Neural crest cell (in vitro differentiated cells): ENCODE measurements around the gene CCDC82. TPM values are rescaled to one million over a fixed set of nuclear protein-coding genes. Genes with fewer than 3 reads are reported as not detected.

ENCODE experiments used
- DNase-seq: peaks from one replicate; pipeline ENCODE4 v3.0.0; 2021; ENCODE audit warnings: low read depth, mixed read lengths, low spot score
- H3K27ac Mint-ChIP-seq: one replicate; pipeline ENCODE4 v1.8.0; 2021; ENCODE audit warnings: mild to moderate bottlenecking, mixed read lengths; ENCODE audit not compliant: unreplicated experiment
- H3K27me3 Mint-ChIP-seq: 2 replicates; pipeline ENCODE4 v1.8.0; 2021; ENCODE audit warnings: low read depth, mild to moderate bottlenecking, mixed read lengths
- H3K36me3 Mint-ChIP-seq: 2 replicates; pipeline ENCODE4 v1.8.0; 2021; ENCODE audit warnings: low read depth, mild to moderate bottlenecking, mixed read lengths
- H3K4me1 Mint-ChIP-seq: 2 replicates; pipeline ENCODE4 v1.8.0; 2021; ENCODE audit warnings: mixed read lengths
- H3K4me3 Mint-ChIP-seq: one replicate; pipeline ENCODE4 v1.8.0; 2021; ENCODE audit warnings: mild to moderate bottlenecking, mixed read lengths
- H3K9me3 Mint-ChIP-seq: 2 replicates; pipeline ENCODE4 v1.8.0; 2021; ENCODE audit warnings: mixed read lengths
- total RNA-seq: library from RNA; stranded (reverse); gene quantifications from 2 replicates; pipeline ENCODE4 v1.2.1, GENCODE V29; 2021
- TF ChIP-seq, protein P1 (sequence below): fragments of 200-600 bp; sonication (generic); conservative IDR thresholded peaks from 2 replicates; pipeline ENCODE4 v1.5.0; 2021; ENCODE audit warnings: antibody characterized with exemption, mild to moderate bottlenecking

CCDC82 gene
- total RNA-seq, 1 donor from 2014 or later: 29.5 TPM

DNA sequence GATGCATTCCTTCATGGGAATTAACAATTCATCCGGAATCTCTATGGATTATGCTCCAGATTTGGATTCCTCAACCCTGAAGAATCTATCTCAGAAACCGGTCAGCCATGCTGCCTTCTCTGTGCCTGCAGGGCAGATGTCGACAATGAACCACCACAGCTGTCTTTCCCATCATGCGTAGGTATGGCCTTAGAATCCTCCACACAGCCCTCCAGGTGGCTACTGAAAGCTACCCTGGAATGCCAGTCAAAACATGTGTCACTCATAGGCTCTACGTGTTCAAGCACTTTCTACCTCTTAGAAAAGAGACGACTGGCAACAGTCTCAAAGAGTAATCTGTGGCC, 66.1 kb downstream of the CCDC82 start:
- no peak overlapping the region for H3K4me3 Mint-ChIP-seq
- H3K27me3 Mint-ChIP-seq: no peaks in the 10 kb centered on the region
- TF ChIP-seq, protein P1, sequence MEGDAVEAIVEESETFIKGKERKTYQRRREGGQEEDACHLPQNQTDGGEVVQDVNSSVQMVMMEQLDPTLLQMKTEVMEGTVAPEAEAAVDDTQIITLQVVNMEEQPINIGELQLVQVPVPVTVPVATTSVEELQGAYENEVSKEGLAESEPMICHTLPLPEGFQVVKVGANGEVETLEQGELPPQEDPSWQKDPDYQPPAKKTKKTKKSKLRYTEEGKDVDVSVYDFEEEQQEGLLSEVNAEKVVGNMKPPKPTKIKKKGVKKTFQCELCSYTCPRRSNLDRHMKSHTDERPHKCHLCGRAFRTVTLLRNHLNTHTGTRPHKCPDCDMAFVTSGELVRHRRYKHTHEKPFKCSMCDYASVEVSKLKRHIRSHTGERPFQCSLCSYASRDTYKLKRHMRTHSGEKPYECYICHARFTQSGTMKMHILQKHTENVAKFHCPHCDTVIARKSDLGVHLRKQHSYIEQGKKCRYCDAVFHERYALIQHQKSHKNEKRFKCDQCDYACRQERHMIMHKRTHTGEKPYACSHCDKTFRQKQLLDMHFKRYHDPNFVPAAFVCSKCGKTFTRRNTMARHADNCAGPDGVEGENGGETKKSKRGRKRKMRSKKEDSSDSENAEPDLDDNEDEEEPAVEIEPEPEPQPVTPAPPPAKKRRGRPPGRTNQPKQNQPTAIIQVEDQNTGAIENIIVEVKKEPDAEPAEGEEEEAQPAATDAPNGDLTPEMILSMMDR: no peak
- H3K9me3 Mint-ChIP-seq: peaks cover 5% of the 10 kb centered on the region
- peaks cover 16% of the 10 kb centered on the region for H3K36me3 Mint-ChIP-seq
- peaks cover 52% of the 10 kb centered on the region for H3K4me1 Mint-ChIP-seq
- H3K27ac Mint-ChIP-seq: no peak overlapping the region
- no peak for DNase-seq

DNA sequence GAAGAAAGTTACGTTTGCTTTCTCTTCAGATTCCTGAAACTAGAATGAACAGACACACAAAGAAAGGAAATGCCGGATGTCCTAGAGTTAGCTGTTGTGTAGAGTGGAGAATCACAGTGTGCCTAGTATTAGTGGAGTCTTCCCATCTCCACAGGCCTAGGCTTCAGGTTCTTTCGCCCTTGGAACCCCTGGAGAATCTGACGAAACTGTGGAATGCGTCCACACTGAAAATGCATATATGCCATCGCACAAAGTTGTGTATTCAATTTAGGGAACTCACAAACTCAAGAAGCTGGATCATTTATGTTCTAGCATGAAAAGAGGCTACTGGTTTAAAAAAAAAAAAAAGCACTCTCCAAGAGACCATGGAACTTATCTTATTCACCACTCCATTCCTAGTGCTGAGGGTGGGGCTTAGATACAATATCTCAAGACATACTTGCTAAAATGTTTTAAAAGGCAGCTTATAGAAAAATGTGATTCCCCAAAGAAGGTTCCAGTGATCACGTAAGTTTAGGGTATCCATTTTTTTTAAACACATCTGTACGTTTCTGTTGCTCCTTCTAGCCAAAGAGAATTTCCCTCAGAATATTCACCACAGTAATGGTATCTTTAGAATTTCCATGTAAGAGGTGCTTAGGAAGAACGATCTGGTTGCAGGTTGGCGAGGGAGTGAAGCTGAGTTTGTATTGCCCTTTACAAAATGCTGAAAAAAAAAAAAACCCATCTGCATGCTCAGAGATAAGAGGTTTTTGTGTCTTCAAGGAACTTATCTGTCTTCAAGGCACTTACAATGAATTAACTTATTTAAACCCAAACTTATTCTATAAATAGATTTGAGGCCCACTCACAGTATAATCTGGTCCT, 66.7 kb downstream of the CCDC82 start:
- Mint-ChIP-seq H3K27ac (no peak overlapping the region), H3K4me3 (no peak overlapping the region), H3K27me3 (no peaks in the 10 kb centered on the region), H3K4me1 (peaks cover 47% of the 10 kb centered on the region), H3K36me3 (peaks cover 16% of the 10 kb centered on the region), H3K9me3 (peaks cover 5% of the 10 kb centered on the region)
- TF ChIP-seq, protein P1: no peak
- DNase-seq: no peak

DNA sequence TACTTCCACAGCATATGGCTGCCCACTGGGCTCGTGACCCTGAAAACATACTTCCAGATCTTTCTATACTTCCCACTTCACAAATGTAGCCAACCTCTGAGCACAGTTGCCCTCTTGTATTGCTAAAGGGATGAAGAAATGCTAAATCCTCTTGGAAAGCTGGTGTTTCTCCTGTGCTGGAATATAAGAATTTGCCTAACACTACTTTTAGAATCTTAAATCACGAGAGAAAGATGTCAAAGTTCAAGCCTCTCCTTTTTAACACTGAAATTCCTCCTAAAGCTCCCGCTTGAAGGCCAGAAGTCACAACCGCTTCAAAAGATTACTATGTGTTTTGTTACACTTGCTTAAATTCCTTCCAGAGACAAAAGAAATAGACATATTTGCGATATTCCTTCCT, 68.6 kb downstream of the CCDC82 start:
- no peaks in the 10 kb centered on the region for H3K27me3 Mint-ChIP-seq
- no peak overlapping the region for H3K4me3 Mint-ChIP-seq
- H3K9me3 Mint-ChIP-seq: peaks cover 5% of the 10 kb centered on the region
- no peak for DNase-seq
- peak overlapping the region; percentile 28 for H3K27ac Mint-ChIP-seq
- TF ChIP-seq, protein P1: no peak
- H3K4me1 Mint-ChIP-seq: peaks cover 40% of the 10 kb centered on the region
- H3K36me3 Mint-ChIP-seq: peaks cover 15% of the 10 kb centered on the region

DNA sequence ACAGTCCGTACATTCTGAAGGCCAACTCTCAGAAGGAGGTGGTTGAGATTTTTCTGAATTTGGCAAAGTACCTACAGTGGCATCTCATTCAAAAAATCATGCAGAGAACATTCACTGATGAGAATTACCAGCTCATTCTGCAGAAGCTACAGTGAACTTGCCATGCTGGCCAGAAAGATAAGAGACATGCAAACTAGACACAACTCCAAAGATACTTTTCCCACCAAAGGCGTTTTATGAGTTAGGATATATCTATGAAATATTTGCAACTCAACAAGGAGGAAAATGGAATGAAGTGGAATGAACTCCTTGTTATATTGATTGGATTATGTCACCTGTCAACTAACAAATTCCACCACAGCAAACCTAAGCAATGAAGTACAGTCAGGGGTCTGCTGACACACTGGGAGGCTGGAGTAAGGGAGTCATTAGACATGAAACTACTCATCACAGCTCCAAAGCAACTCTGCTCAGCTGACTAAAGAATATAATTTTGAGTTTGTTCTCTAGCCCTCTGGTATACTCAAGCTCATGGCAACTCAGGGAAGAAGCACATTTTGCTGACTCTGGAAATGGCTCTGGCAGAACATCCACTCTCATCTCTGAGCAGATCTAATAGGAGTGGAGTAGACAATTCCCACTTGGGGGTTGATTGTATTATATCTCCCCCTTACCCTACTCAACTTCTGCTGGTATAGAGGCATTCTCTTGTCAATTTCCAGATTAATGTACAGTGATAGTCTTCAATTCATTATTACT, 69.6 kb downstream of the CCDC82 start:
- Mint-ChIP-seq H3K27me3 (no peaks in the 10 kb centered on the region), H3K27ac (no peak overlapping the region)

DNA sequence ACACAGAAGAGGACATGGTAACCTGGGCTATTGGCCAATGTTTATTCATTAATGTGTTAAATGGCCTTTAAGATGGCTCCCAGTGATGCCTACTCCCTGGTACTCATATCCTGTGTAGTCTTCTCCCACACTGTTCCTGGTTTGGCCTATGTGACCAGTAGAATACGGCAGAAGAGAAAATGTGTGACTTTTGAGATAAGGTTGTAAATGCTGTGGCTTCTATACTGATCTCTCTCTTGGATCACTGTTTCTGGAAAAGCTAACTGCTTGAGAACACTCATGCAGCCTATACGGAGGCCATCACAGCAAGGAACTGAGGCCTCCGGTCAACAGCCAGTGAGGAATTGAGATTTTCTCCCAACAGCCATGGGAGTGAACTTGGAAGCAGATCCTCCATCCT, 70.9 kb downstream of the CCDC82 start:
- Mint-ChIP-seq H3K27me3 (no peaks in the 10 kb centered on the region), H3K27ac (no peak overlapping the region), H3K4me3 (no peak overlapping the region), H3K9me3 (peaks cover 5% of the 10 kb centered on the region), H3K36me3 (peaks cover 13% of the 10 kb centered on the region), H3K4me1 (peaks cover 43% of the 10 kb centered on the region)
- TF ChIP-seq, protein P1: no peak
- no peak for DNase-seq

More for the DNA sequence above, 69.6 kb downstream of the CCDC82 start:
- H3K36me3 Mint-ChIP-seq: peaks cover 16% of the 10 kb centered on the region
- no peak overlapping the region for H3K4me3 Mint-ChIP-seq
- peaks cover 5% of the 10 kb centered on the region for H3K9me3 Mint-ChIP-seq
- TF ChIP-seq, protein P1: no peak
- peaks cover 36% of the 10 kb centered on the region for H3K4me1 Mint-ChIP-seq
- no peak for DNase-seq
